Spleen (tissue), 11 donors: Measurements from ENCODE around the gene PRR15L. TPM values are rescaled to one million over a fixed set of nuclear protein-coding genes. Genes with fewer than 3 reads are reported as not detected.
A peak's percentile ranks its signal among the peaks of the same experiment; 100 is the strongest.
"Not testable (repeated sequence)": the region's sequence is repeated elsewhere in the genome, so short reads cannot be mapped to it uniquely, and the experiment has no call there.

Experiments
- DNase-seq: peaks from one replicate; pipeline ENCODE4 v3.0.0-alpha.2; 2020
- H3K27ac ChIP-seq, 8 donors: fragments of 200-600 bp; sonication (generic) in 7 of 8; 1 replicate in 4 of 8; 2 replicates in 4 of 8; pipeline versions ENCODE4 v1.5.0 to v1.8.0; 2016 to 2021; ENCODE audit warnings: inconsistent platforms in 4 of 8, mild to moderate bottlenecking in 4 of 8, moderate library complexity in 1 of 8
- H3K27me3 ChIP-seq, 7 donors: fragments of 200-600 bp; sonication (generic) in 6 of 7; replicated peaks in 1 of 7; 1 replicate in 4 of 7; 2 replicates in 3 of 7; pipeline versions ENCODE4 v1.5.0 to v1.8.0; 2016 to 2021; ENCODE audit warnings: inconsistent platforms in 3 of 7, mild to moderate bottlenecking in 1 of 7
- H3K36me3 ChIP-seq, 6 donors: fragments of 200-600 bp; sonication (generic) in 5 of 6; 1 replicate in 4 of 6; 2 replicates in 2 of 6; pipeline versions ENCODE4 v1.5.0 to v1.8.0; 2016 to 2021; ENCODE audit warnings: inconsistent platforms in 2 of 6
- H3K4me1 ChIP-seq, 6 donors: fragments of 200-600 bp; sonication (generic) in 5 of 6; 1 replicate in 3 of 6; 2 replicates in 3 of 6; pipeline versions ENCODE4 v1.5.0 to v1.8.0; 2016 to 2021; ENCODE audit warnings: inconsistent platforms in 3 of 6
- H3K4me3 ChIP-seq, 8 donors: fragments of 200-600 bp; sonication (generic) in 7 of 8; 1 replicate in 4 of 8; 2 replicates in 4 of 8; pipeline versions ENCODE4 v1.5.0 to v1.8.0; 2016 to 2021; ENCODE audit warnings: inconsistent platforms in 4 of 8, mild to moderate bottlenecking in 4 of 8, moderate library complexity in 2 of 8
- H3K9me3 ChIP-seq, 8 donors: fragments of 200-600 bp; sonication (generic) in 7 of 8; 1 replicate in 4 of 8; 2 replicates in 4 of 8; pipeline versions ENCODE4 v1.5.0 to v1.8.0; 2016 to 2021; ENCODE audit warnings: inconsistent platforms in 4 of 8
- CTCF ChIP-seq, 11 experiments: fragments of 200-600 bp in 7 of 11; fragments of 450-650 bp in 4 of 11; sonication (generic) in 4 of 11; IDR thresholded peaks in 8 of 11; conservative IDR thresholded peaks in 3 of 11; 1 replicate in 7 of 11; 2 replicates in 4 of 11; pipeline versions ENCODE4 v1.4.0 to v1.8.0; 2016 to 2021; ENCODE audit warnings: antibody characterized with exemption in 11 of 11, inconsistent platforms in 4 of 11, mild to moderate bottlenecking in 1 of 11
- POLR2A ChIP-seq, 3 donors: fragments of 450-650 bp; IDR thresholded peaks; one replicate each; pipeline ENCODE4 v1.5.1; 2017; ENCODE audit warnings: antibody characterized with exemption in 3 of 3, mild to moderate bottlenecking in 1 of 3
- POLR2AphosphoS5 ChIP-seq, 3 donors: sonication (generic); formaldehyde crosslinking; IDR thresholded peaks; one replicate each; pipeline ENCODE4 v1.5.1; 2017; ENCODE audit warnings: antibody characterized with exemption in 3 of 3
- WGBS, 5 donors: extraction: QIAGEN DNeasy Blood & Tissue Kit in 3 of 5; methylation state at CpG; one replicate each; pipeline versions ENCODE4 v1.1.5 to v1.1.7; 2013 to 2018; 5-methylcytosine and 5-hydroxymethylcytosine counted together
- intact Hi-C: fragments of 100-400 bp; cut with DNase I; formaldehyde crosslinking; loops from one replicate; pipeline ENCODE4 v1.15.0; 2023; ENCODE audit warnings: low total_unique reads
- polyA plus RNA-seq, 3 donors: library from polyadenylated mRNA; stranded (reverse); fragments of 200-250 nt; gene quantifications; one replicate each; pipeline ENCODE4 v1.2.1, GENCODE V29; 2013
- total RNA-seq, 7 donors: library from RNA; depleted of rRNA in 3 of 7; stranded (reverse); fragments of >200 nt in 3 of 7; fragmentation: NEBNext Ultra II Directional in 4 of 7; extraction: Animal tissue kit (Norgen Biotek cat#: 25700) in 4 of 7; gene quantifications; one replicate each; pipeline versions ENCODE4 v1.1.0 to v1.2.1, GENCODE V29; 2016 to 2021
- donor health status: healthy with polysubstance abuse.
- donor health status: DM: no; HTN: no; CAD: no; lungs with moderate emphysema.
- donor health status: DM: no; HTN: no; CAD: no.
- donor health status: Bipolar disorder and iron deficiency.
- donor health status: healthy.
- donor health status: DM: no; HTN: no; CAD: no.
- donor health status: DM: yes; HTN: yes; CAD: no.

PRR15L gene
- total and polyA plus RNA-seq, 10 donors: 0.16 TPM; not detected in 9

DNA sequence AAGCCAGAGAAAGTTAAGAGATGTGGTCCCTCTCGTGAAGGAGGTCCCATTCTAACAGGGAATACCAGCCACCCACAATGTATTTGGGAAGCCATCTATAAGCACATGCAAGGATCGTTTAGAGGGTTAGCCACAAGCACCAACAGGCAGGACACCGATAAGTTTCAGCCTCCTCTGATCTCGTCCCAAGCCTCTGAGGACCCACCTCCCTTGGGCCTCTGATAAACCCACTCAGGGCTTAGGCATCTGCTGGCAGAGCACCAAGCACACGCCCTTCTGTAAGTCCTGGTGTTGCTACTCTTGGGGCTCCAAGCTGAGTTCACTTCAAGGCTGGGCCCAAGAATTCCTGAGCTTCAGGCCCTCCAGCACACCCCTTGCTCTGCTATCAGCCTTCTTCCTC is 21.7 kb downstream of the PRR15L start:
- intact Hi-C loops: no loop called here
- 65 to 93% (median 88%) methylated on average over 5 of the region's 5 CpGs for WGBS, 5 donors
- DNase-seq: no peak
- no peaks in the 10 kb centered on the region for H3K9me3 ChIP-seq
- H3K27me3 ChIP-seq: no peaks in the 10 kb centered on the region
- peaks cover 3 to 13% (median 5%) of the 10 kb centered on the region in 6 donors for H3K4me1 ChIP-seq
- H3K36me3 ChIP-seq: peaks cover 0 to 2% (median 0%) of the 10 kb centered on the region in 6 donors
- H3K4me3 ChIP-seq: no peak overlapping the region
- H3K27ac ChIP-seq: no peak overlapping the region
- TF ChIP-seq POLR2A (IDR thresholded peaks at IDR 0.05): no peak
- no peak for TF ChIP-seq POLR2AphosphoS5 (IDR thresholded peaks at IDR 0.05)
- no peak for TF ChIP-seq CTCF (IDR thresholded peaks at IDR 0.05 in 8 of 11, conservative IDR thresholded peaks at IDR 0.05 in 3 of 11)

- WGBS, 5 donors: 76 to 90% (median 81%) methylated on average over 3 of the region's 3 CpGs
- H3K4me3 ChIP-seq, H3K27me3 ChIP-seq, intact Hi-C loops, H3K9me3 ChIP-seq, H3K4me1 ChIP-seq, DNase-seq, H3K36me3 ChIP-seq, H3K27ac ChIP-seq: not testable (repeated sequence)
Measured at GRCh38 chr17:47935468-47935867, 22.2 kb downstream of the PRR15L start.

DNA sequence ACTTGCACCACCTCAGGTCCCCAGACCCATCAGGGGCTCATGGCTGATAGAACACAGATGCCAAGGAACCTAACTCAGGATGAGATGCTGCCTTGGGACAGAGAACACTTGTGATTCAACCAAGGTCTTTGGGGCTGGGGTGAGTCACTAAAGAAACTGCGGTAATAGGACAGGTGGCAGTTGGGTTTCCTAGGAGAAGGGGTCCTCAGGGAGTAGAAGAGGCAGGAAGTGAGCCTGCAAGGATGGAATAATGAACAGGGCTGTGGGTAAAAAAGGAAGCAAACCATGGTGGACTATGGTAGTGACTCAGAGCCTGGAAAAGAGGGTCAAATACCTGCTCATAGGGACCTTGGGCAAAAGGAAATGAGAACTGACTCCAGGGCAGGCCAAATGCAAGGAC is 22.8 kb downstream of the PRR15L start:
- Histone ChIP-seq H3K9me3 (no peaks in the 10 kb centered on the region), H3K36me3 (peaks cover 0 to 13% (median 6%) of the 10 kb centered on the region in 6 donors), H3K27me3 (no peaks in the 10 kb centered on the region), H3K4me1 (peaks cover 0 to 2% (median 0%) of the 10 kb centered on the region in 6 donors), H3K27ac (no peak overlapping the region), H3K4me3 (no peak overlapping the region)
- DNase-seq: peak; percentile 8
- intact Hi-C loops: no loop called here
- 80 to 91% (median 88%) methylated on average over 1 of the region's 1 CpG for WGBS, 5 donors
- TF ChIP-seq POLR2AphosphoS5 (IDR thresholded peaks at IDR 0.05) (no peak), POLR2A (IDR thresholded peaks at IDR 0.05) (no peak), CTCF (IDR thresholded peaks at IDR 0.05 in 8 of 11, conservative IDR thresholded peaks at IDR 0.05 in 3 of 11) (no peak)

GRCh38 chr17:47931848-47932247 is 25.8 kb downstream of the PRR15L start:
- Histone ChIP-seq H3K27ac (no peak overlapping the region), H3K36me3 (peaks cover 0 to 43% (median 34%) of the 10 kb centered on the region in 6 donors), H3K9me3 (no peaks in the 10 kb centered on the region), H3K27me3 (no peaks in the 10 kb centered on the region), H3K4me1 (no peaks in the 10 kb centered on the region), H3K4me3 (no peak overlapping the region)
- no peak for DNase-seq
- WGBS, 5 donors: 80 to 89% (median 86%) methylated on average over 4 of the region's 4 CpGs
- TF ChIP-seq POLR2A (IDR thresholded peaks at IDR 0.05) (no peak), CTCF (IDR thresholded peaks at IDR 0.05 in 8 of 11, conservative IDR thresholded peaks at IDR 0.05 in 3 of 11) (no peak), POLR2AphosphoS5 (IDR thresholded peaks at IDR 0.05) (no peak)
- intact Hi-C loops: no loop called here
